Subcutaneous abdominal adipose tissue (tissue), 5 donors: Measurements from ENCODE around the gene CHID1.

ENCODE experiments used
- H3K27ac ChIP-seq: one replicate; pipeline ENCODE4 v1.7.0; 2013; ENCODE audit warnings: low read depth, mild to moderate bottlenecking, inconsistent platforms, low read length, moderate library complexity
- H3K27me3 ChIP-seq, 5 donors: one replicate each; pipeline ENCODE4 v1.7.0; 2013; ENCODE audit warnings: low read length in 5 of 5, inconsistent platforms in 1 of 5; ENCODE audit not compliant: control insufficient read depth in 5 of 5, insufficient read depth in 4 of 5
- H3K36me3 ChIP-seq, 5 donors: one replicate each; pipeline ENCODE4 v1.7.0; 2013; ENCODE audit warnings: low read length in 5 of 5; ENCODE audit not compliant: control insufficient read depth in 5 of 5, insufficient read depth in 5 of 5
- H3K4me1 ChIP-seq, 5 donors: one replicate each; pipeline ENCODE4 v1.7.0; 2013; ENCODE audit warnings: low read length in 5 of 5, mild to moderate bottlenecking in 3 of 5, moderate library complexity in 1 of 5; ENCODE audit not compliant: control insufficient read depth in 5 of 5, insufficient read depth in 5 of 5
- H3K4me3 ChIP-seq, 5 donors: one replicate each; pipeline ENCODE4 v1.7.0; 2013; ENCODE audit warnings: low read length in 5 of 5, low read depth in 1 of 5
- H3K9ac ChIP-seq, 5 donors: one replicate each; pipeline ENCODE4 v1.7.0; 2013; ENCODE audit warnings: low read length in 5 of 5, mild to moderate bottlenecking in 4 of 5, moderate library complexity in 3 of 5
- H3K9me3 ChIP-seq, 5 donors: one replicate each; pipeline ENCODE4 v1.7.0; 2013; ENCODE audit warnings: low read length in 5 of 5; ENCODE audit not compliant: control insufficient read depth in 5 of 5
- donor health status: healthy.
- donor health status: healthy.
- donor health status: healthy.
- donor health status: healthy.
- donor health status: healthy.

The CHID1 gene

DNA sequence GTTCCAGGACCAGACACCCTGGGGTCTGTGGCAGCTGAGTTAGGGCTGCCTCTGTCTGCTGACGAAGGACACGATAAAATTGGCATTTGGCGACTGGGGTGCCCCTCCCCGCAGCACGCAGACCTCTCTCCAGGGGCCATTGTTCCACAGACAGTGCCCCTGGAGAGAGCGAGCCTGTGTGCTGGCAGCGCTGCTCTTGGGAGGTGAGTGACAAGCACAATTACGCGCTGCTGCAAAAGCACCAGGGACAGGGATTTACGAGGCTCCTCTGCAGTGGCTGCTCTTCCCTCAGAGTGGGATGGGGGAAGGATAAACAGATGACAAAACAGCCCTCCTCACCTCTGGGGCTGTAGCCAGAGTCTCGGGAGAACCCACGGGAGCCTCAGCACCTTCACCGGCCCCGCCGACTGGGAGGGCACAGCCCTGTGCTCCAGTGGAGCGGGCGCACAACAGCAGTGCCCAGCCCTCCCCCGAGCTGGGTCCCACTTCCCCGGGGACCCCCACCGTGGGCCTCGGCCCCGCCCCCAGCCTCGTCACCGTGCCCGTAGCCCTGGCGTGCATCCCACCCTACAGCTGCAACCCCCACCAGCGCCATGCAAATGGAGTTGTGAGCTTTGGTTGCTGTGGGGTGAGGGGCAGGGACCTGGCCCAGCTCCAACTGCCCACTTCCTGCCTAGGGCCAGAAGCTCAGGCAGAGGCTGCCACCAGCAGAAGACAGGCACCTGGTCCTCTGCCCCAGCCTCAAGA lies 19.6 kb downstream of the CHID1 start:
- no peaks in the 10 kb centered on the region for H3K4me1 ChIP-seq
- no peak overlapping the region for H3K9ac ChIP-seq
- H3K9me3 ChIP-seq, result no peaks in the 10 kb centered on the region
- no peaks in the 10 kb centered on the region for H3K27me3 ChIP-seq
- H3K36me3 ChIP-seq, result peaks cover 0 to 79% (median 42%) of the 10 kb centered on the region in 5 donors
- no peak overlapping the region for H3K4me3 ChIP-seq
- no peak overlapping the region for H3K27ac ChIP-seq

GRCh38 chr11:889687-890475 lies 20.7 kb downstream of the CHID1 start:
- peaks cover 0 to 78% (median 42%) of the 10 kb centered on the region in 5 donors for H3K36me3 ChIP-seq
- no peak overlapping the region for H3K9ac ChIP-seq
- no peak overlapping the region for H3K27ac ChIP-seq

GRCh38 chr11:889257-889656 lies 21.4 kb downstream of the CHID1 start:
- no peak overlapping the region for H3K9ac ChIP-seq
- no peak overlapping the region for H3K4me3 ChIP-seq
- no peaks in the 10 kb centered on the region for H3K9me3 ChIP-seq
- no peak overlapping the region for H3K27ac ChIP-seq
- H3K4me1 ChIP-seq, result no peaks in the 10 kb centered on the region
- H3K27me3 ChIP-seq, result no peaks in the 10 kb centered on the region
- peaks cover 0 to 78% (median 44%) of the 10 kb centered on the region in 5 donors for H3K36me3 ChIP-seq

More at GRCh38 chr11:889687-890475, 20.7 kb downstream of the CHID1 start:
- H3K27me3 ChIP-seq, result no peaks in the 10 kb centered on the region
- no peaks in the 10 kb centered on the region for H3K9me3 ChIP-seq
- no peak overlapping the region for H3K4me3 ChIP-seq
- H3K4me1 ChIP-seq, result no peaks in the 10 kb centered on the region

- H3K36me3 ChIP-seq, result peaks cover 0 to 82% (median 48%) of the 10 kb centered on the region in 5 donors
- no peaks in the 10 kb centered on the region for H3K27me3 ChIP-seq
- no peak overlapping the region for H3K9ac ChIP-seq
- no peak overlapping the region for H3K4me3 ChIP-seq
- no peaks in the 10 kb centered on the region for H3K4me1 ChIP-seq
- no peak overlapping the region for H3K27ac ChIP-seq
- no peaks in the 10 kb centered on the region for H3K9me3 ChIP-seq
These were observed 22.0 kb downstream of the CHID1 start for GRCh38 chr11:888310-889212.

- Histone ChIP-seq H3K36me3 (peaks cover 0 to 84% (median 52%) of the 10 kb centered on the region in 5 donors), H3K9me3 (no peaks in the 10 kb centered on the region), H3K9ac (no peak overlapping the region), H3K27ac (no peak overlapping the region), H3K27me3 (no peaks in the 10 kb centered on the region), H3K4me1 (no peaks in the 10 kb centered on the region), H3K4me3 (no peak overlapping the region)
These were observed 23.0 kb downstream of the CHID1 start for GRCh38 chr11:887589-887988.

DNA sequence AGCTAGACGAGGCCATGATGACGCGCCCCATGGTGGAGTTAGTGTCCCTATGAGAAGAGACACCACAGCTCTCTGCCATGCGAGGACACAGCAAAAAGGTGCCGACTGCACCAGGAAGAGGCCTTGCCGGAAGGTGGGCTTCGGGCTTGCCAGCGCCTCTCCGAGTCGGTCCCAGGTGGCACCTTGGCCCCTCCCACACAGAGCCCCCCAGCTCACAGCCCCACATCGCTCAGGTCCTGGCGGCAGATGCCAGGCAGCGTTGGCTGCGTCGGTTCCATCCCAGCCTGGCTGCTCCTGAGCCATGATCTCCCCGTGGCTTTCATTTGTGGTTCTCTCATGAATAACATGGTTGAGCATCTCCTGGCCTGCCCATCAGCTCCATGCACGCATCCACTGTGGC lies 24.0 kb downstream of the CHID1 start:
- Histone ChIP-seq H3K4me3 (no peak overlapping the region), H3K36me3 (peaks cover 0 to 88% (median 47%) of the 10 kb centered on the region in 5 donors), H3K9ac (no peak overlapping the region), H3K27ac (no peak overlapping the region), H3K27me3 (no peaks in the 10 kb centered on the region), H3K4me1 (no peaks in the 10 kb centered on the region), H3K9me3 (no peaks in the 10 kb centered on the region)

DNA sequence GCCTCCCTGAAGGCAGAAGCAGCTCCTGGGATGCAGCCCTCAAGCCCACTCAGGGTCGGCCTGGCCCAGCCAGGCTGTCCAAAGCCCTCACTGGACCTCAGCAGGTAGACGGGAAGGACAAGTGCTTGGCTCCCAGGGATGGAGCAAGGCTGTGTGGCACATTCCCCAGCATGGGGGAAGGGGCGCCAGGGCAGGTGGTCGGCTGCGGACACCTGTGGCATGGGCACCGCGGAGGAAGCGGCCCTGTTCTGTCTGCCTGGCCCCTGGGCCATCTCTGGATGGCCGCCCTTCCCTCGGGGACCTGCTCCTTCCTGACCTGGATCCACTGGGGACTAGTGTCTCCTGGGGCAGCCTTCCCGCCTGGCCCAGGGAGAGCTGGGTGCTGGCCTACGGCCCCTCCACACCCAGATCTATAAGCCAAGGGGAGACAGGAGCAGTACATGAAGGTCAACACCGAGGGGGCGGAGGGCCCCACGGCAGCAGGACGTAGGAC lies 26.0 kb downstream of the CHID1 start:
- H3K4me3 ChIP-seq, result no peak overlapping the region
- H3K36me3 ChIP-seq, result peaks cover 0 to 86% (median 55%) of the 10 kb centered on the region in 5 donors

GRCh38 chr11:883527-883926 lies 27.1 kb downstream of the CHID1 start:
- H3K9me3 ChIP-seq, result no peaks in the 10 kb centered on the region
- H3K4me3 ChIP-seq, result no peak overlapping the region
- no peaks in the 10 kb centered on the region for H3K4me1 ChIP-seq
- H3K36me3 ChIP-seq, result peaks cover 0 to 84% (median 56%) of the 10 kb centered on the region in 5 donors
- no peaks in the 10 kb centered on the region for H3K27me3 ChIP-seq
- H3K27ac ChIP-seq, result no peak overlapping the region
- no peak overlapping the region for H3K9ac ChIP-seq

More for the DNA sequence above, 26.0 kb downstream of the CHID1 start:
- Histone ChIP-seq H3K27ac (no peak overlapping the region), H3K9me3 (no peaks in the 10 kb centered on the region), H3K4me1 (no peaks in the 10 kb centered on the region), H3K9ac (no peak overlapping the region), H3K27me3 (no peaks in the 10 kb centered on the region)

GRCh38 chr11:882596-882995 lies 28.0 kb downstream of the CHID1 start:
- no peak overlapping the region for H3K9ac ChIP-seq
- no peak overlapping the region for H3K4me3 ChIP-seq
- no peaks in the 10 kb centered on the region for H3K27me3 ChIP-seq
- H3K27ac ChIP-seq, result no peak overlapping the region
- H3K9me3 ChIP-seq, result no peaks in the 10 kb centered on the region
- H3K4me1 ChIP-seq, result no peaks in the 10 kb centered on the region
- peaks cover 0 to 74% (median 47%) of the 10 kb centered on the region in 5 donors for H3K36me3 ChIP-seq
